ENCODE measurements around the gene ABHD13.

GRCh38 chr13:108268466-108269112 is 50.4 kb downstream of the ABHD13 start:
- TF ChIP-seq POLR2A (IDR thresholded peaks at IDR 0.05; ENCODE audit: low read depth, low read length) (no peak), PAX5 (IDR thresholded peaks at IDR 0.05; ENCODE audit: insufficient read depth, low read length, severe bottlenecking) (no peak), SPI1 (IDR thresholded peaks at IDR 0.05; ENCODE audit: low read depth, low read length) (no peak), POU2F2 (IDR thresholded peaks at IDR 0.05; ENCODE audit: low read depth, low read length) (no peak)

Measured in GM12891 (cell line).